Mucosa of descending colon (tissue), 3 donors: ENCODE results near the gene PSMB5. TPM values are rescaled to one million over a fixed set of nuclear protein-coding genes. Genes with fewer than 3 reads are reported as not detected.

Source experiments
- ATAC-seq: fragments of 200-7000 bp; cut with Tn5 transposase; one replicate; pipeline ENCODE4 v1.9.1; 2020; ENCODE audit warnings: mild to moderate bottlenecking, moderate library complexity
- DNase-seq, 3 donors: peaks; one replicate each; pipeline ENCODE4 v3.0.0-alpha.2; 2020
- H3K36me3 ChIP-seq: fragments of 200-600 bp; one replicate; pipeline ENCODE4 v1.8.0; 2021; ENCODE audit warnings: low read depth, mild to moderate bottlenecking
- H3K4me1 ChIP-seq: fragments of 200-600 bp; one replicate; pipeline ENCODE4 v1.8.0; 2021; ENCODE audit warnings: low read depth, mild to moderate bottlenecking
- H3K4me3 ChIP-seq: fragments of 200-600 bp; one replicate; pipeline ENCODE4 v1.8.0; 2021; ENCODE audit warnings: mild to moderate bottlenecking
- H3K9me3 ChIP-seq: fragments of 200-600 bp; one replicate; pipeline ENCODE4 v1.8.0; 2021; ENCODE audit warnings: mild to moderate bottlenecking
- CTCF ChIP-seq: fragments of 200-600 bp; IDR thresholded peaks from one replicate; pipeline ENCODE4 v1.8.0; 2022; ENCODE audit warnings: antibody characterized with exemption, mild to moderate bottlenecking
- intact Hi-C, 2 donors: fragments of 100-400 bp; cut with DNase I in 1 of 2; cut with micrococcal nuclease in 1 of 2; formaldehyde crosslinking; loops; one replicate each; pipeline versions ENCODE4 v1.11.0 to v1.11.1; 2022; cut with DNase I, micrococcal nuclease
- total RNA-seq, 3 donors: library from RNA; stranded (reverse); fragmentation: NEBNext Ultra II Directional in 2 of 3; extraction: Animal tissue kit (Norgen Biotek cat#: 25700) in 2 of 3; gene quantifications; one replicate each; pipeline versions ENCODE4 v1.2.1 to v1.2.4, GENCODE V29; 2021 to 2023
- donor health status: DM: no; HTN: no; CAD: no; lungs with moderate emphysema.
- donor health status: DM: no; HTN: no; CAD: no.
- donor health status: DM: no; HTN: yes; CAD: no.

Gene PSMB5
- total RNA-seq, 3 donors from 2014 or later: 54.4 to 94.3 (median 92.5) TPM

GRCh38 chr14:22978981-22979671, 55.6 kb downstream of the PSMB5 start:
- no peak for TF ChIP-seq CTCF
- no peak overlapping the region for H3K4me3 ChIP-seq
- intact Hi-C loops: no loop called here
- no peaks in the 10 kb centered on the region for H3K9me3 ChIP-seq
- peaks cover 39% of the 10 kb centered on the region for H3K4me1 ChIP-seq
- no peak for DNase-seq
- no peaks in the 10 kb centered on the region for H3K36me3 ChIP-seq
- ATAC-seq: no peak

GRCh38 chr14:22978487-22978837, 56.2 kb downstream of the PSMB5 start:
- H3K4me3 ChIP-seq: no peak overlapping the region

GRCh38 chr14:22977684-22978486, 56.8 kb downstream of the PSMB5 start:
- no peak for TF ChIP-seq CTCF
- no peak overlapping the region for H3K4me3 ChIP-seq
- H3K9me3 ChIP-seq: no peaks in the 10 kb centered on the region
- intact Hi-C loops: no loop called here
- DNase-seq: peak in 1 of 3 donors; percentile 32
- peaks cover 39% of the 10 kb centered on the region for H3K4me1 ChIP-seq
- no peaks in the 10 kb centered on the region for H3K36me3 ChIP-seq
- ATAC-seq: peak; percentile 35

More at GRCh38 chr14:22978487-22978837, 56.2 kb downstream of the PSMB5 start:
- H3K36me3 ChIP-seq: no peaks in the 10 kb centered on the region
- TF ChIP-seq CTCF: no peak
- intact Hi-C loops: no loop called here
- H3K4me1 ChIP-seq: peaks cover 39% of the 10 kb centered on the region
- ATAC-seq: no peak
- DNase-seq: no peak
- no peaks in the 10 kb centered on the region for H3K9me3 ChIP-seq

- Histone ChIP-seq H3K36me3 (no peaks in the 10 kb centered on the region), H3K4me1 (peaks cover 39% of the 10 kb centered on the region), H3K9me3 (no peaks in the 10 kb centered on the region), H3K4me3 (no peak overlapping the region)
- TF ChIP-seq CTCF: no peak
- no peak for ATAC-seq
- intact Hi-C loops: no loop called here
- DNase-seq: no peak
Measured at GRCh38 chr14:22977434-22977683, 57.3 kb downstream of the PSMB5 start.

- Histone ChIP-seq H3K36me3 (no peaks in the 10 kb centered on the region), H3K4me1 (peaks cover 35% of the 10 kb centered on the region), H3K4me3 (no peak overlapping the region), H3K9me3 (no peaks in the 10 kb centered on the region)
- peak; percentile 67 for ATAC-seq
- peak in 1 of 3 donors; percentile 36 for DNase-seq
- TF ChIP-seq CTCF: no peak
- intact Hi-C loops: no loop called here
Measured at GRCh38 chr14:22976620-22977433, 57.9 kb downstream of the PSMB5 start.

Other genes starting within 250 kb of the PSMB5 start
- 10 to 100 TPM in 2 of 3 donors, 1 to 10 TPM in 1; 7.6 to 13.7 (median 13.2) TPM for gene SLC7A7, start 219.5 kb downstream of the PSMB5 start, total RNA-seq
- gene MRPL52, start 205.0 kb downstream of the PSMB5 start, total RNA-seq: 10 to 100 TPM; 59.1 to 79.1 (median 64.5) TPM
- 100 to 1,000 TPM in 2 of 3 donors, 10 to 100 TPM in 1; 48.1 to 161 (median 104) TPM for gene MMP14, start 198.3 kb downstream of the PSMB5 start, total RNA-seq
- gene LRP10, start 163.2 kb downstream of the PSMB5 start, total RNA-seq: 100 to 1,000 TPM; 218 to 276 (median 245) TPM
- gene REM2, start 151.7 kb downstream of the PSMB5 start, total RNA-seq: under 1 TPM; 0.35 to 0.66 (median 0.51) TPM
- gene RBM23, start 115.8 kb downstream of the PSMB5 start, total RNA-seq: 10 to 100 TPM; 74.1 to 97.9 (median 75.3) TPM
- 10 to 100 TPM; 47.7 to 55.1 (median 50.2) TPM for gene PRMT5, start 105.5 kb downstream of the PSMB5 start, total RNA-seq
- 10 to 100 TPM; 34.0 to 42.8 (median 41.4) TPM for gene HAUS4, start 77.8 kb downstream of the PSMB5 start, total RNA-seq
- gene AJUBA, start 52.3 kb downstream of the PSMB5 start, total RNA-seq: 1 to 10 TPM; 1.5 to 4.7 (median 2.3) TPM
- 10 to 100 TPM; 11.0 to 16.3 (median 11.8) TPM for gene C14orf93, start 24.8 kb downstream of the PSMB5 start, total RNA-seq
- gene PSMB11, start 7.3 kb upstream of the PSMB5 start, total RNA-seq: not detected
- 1 to 10 TPM; 2.7 to 4.8 (median 4.4) TPM for gene CDH24, start 22.6 kb upstream of the PSMB5 start, total RNA-seq
- gene ACIN1, start 60.2 kb upstream of the PSMB5 start, total RNA-seq: 100 to 1,000 TPM; 143 to 172 (median 170) TPM
- 10 to 100 TPM; 46.6 to 48.3 (median 48.0) TPM for gene C14orf119, start 60.6 kb upstream of the PSMB5 start, total RNA-seq
- under 1 TPM in 1 of 3 donors, not detected in 2; 0.13 TPM for gene CIROP, start 70.1 kb upstream of the PSMB5 start, total RNA-seq
- not detected for gene CEBPE, start 84.4 kb upstream of the PSMB5 start, total RNA-seq
- gene SLC7A8, start 148.8 kb upstream of the PSMB5 start, total RNA-seq: 10 to 100 TPM; 16.0 to 26.4 (median 22.0) TPM
- gene RNF212B, start 203.0 kb upstream of the PSMB5 start, total RNA-seq: not detected